Kidney tubule cell (primary cell): ENCODE measurements around the gene SLC27A6.
A peak's percentile ranks its signal among the peaks of the same experiment; 100 is the strongest.
"Not testable (repeated sequence)": the region's sequence is repeated elsewhere in the genome, so short reads cannot be mapped to it uniquely, and the experiment has no call there.

ENCODE experiments used
- DNase-seq: peaks from one replicate; pipeline ENCODE4 v3.0.0-alpha.2; 2018; ENCODE audit warnings: low spot score

Gene SLC27A6, protein sequence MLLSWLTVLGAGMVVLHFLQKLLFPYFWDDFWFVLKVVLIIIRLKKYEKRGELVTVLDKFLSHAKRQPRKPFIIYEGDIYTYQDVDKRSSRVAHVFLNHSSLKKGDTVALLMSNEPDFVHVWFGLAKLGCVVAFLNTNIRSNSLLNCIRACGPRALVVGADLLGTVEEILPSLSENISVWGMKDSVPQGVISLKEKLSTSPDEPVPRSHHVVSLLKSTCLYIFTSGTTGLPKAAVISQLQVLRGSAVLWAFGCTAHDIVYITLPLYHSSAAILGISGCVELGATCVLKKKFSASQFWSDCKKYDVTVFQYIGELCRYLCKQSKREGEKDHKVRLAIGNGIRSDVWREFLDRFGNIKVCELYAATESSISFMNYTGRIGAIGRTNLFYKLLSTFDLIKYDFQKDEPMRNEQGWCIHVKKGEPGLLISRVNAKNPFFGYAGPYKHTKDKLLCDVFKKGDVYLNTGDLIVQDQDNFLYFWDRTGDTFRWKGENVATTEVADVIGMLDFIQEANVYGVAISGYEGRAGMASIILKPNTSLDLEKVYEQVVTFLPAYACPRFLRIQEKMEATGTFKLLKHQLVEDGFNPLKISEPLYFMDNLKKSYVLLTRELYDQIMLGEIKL

DNA sequence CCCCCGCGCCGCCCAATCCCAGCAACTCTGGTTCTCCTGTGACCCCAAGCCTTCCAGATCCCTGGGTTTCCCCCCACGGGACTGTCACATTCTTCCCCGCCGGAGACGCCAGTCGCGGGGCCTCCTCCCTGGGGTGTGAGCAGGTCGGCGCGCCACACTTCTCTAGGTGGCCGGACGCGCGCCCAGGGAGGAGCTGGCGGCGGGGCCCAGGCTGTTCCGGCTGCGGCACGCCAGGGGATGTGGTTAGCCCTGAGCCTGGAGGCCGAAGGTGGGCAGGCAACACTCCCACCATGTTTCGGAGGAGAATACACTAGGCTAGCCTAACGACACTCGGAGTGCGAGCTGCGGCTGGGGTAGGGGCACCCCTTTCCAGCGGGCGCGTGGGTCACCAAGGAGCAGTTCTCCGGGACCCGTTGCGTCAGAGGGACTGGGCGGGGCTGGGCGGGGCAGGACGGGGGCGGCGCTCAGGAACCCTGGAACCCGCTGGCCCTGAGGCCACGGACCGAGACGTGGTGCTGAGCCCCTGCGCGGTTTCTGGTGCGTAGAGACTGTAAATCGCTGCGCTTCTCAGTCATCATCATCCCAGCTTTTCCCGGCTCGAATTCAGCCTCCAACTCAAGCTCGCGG lies at the start of gene SLC27A6:
Gene SLC27A6 (plus strand): TSS at position 478 of the 627 bp plus-strand sequence. CDS start 650 bp downstream, outside the sequence.
- peak; percentile 8 for DNase-seq

DNA sequence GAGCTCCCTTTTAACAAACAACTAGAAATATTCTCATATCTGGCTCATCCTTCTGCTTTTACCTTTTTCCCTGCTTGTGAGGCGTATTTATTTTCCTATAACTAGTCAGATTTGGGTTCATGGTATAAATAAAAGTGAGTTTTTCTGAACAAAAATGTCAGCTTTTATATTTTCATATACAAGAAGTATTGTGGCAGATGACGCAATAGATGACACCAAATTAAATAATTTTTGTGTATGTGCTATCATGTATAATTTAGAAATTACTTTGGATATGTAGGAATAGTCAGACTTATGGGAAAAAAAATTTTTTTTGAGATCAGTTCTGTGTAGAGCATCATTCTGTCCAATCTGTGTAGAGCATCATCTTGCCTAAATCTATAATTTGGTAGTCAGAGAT lies 45.7 kb upstream of the SLC27A6 start:
- DNase-seq = no peak

DNA sequence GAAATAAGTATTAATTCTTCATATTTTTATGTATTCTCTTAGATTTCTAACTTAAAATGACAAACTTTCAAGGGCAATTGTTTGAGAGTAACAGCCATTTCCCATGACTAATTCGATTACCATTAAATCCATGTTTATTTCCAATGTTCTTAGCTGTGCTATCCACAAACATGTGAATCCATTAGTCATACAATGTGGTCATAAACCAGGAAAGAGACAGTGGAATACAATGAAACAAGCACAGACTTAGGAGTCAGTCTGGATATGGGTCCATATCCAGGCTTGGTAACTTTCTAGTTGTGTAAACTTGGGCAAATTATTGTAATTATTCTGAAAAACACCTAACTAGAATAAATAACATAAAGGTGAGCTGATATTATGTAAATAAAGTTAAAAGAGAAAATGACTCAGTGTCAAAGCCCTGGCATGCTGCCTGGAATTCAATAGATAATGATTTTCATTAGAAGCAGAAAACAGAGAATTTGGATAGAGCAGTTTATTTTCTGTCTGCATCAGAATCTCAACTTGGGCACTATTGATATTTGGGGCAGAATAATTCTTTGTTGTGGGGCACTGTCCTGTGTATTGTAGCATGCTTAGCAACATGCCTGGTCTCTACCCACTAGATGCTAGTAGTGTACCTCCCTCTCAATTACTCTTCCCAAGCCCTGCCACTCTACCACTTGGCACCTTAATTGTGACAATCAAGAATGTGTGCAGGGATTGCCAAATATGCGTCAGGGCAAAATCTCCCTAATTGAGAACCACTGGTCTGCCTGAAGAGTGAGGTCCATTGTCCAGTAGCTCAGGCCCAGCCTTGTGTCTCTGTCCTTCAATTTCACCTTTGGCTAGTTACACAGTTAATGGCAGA lies 44.7 kb upstream of the SLC27A6 start:
- DNase-seq = peak; percentile 72

DNA sequence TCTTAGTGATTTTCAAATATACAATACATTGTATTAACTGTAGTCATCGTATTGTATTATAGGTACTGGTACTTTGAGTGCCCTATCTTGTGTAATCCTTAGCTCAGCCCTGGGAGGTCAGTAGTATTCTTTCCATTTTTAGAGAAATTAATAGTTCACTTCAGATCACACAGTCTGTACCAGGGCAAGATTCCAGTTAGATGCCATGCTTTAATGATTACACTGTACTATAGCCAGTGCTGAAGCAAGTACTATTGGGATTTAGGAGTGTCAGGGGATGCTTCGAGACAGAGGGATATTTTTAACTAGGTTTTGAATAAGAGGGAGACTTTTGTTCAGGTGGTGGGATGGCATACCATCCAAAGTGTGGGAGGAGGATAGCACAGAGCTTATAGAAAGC lies 41.0 kb upstream of the SLC27A6 start:
- no peak for DNase-seq

GRCh38 chr5:128925973-128926372 lies 39.3 kb upstream of the SLC27A6 start:
- DNase-seq = no peak

GRCh38 chr5:128927644-128928043 lies 37.6 kb upstream of the SLC27A6 start:
- DNase-seq = no peak

GRCh38 chr5:128932232-128932631 lies 33.1 kb upstream of the SLC27A6 start:
- not testable (repeated sequence) for DNase-seq

GRCh38 chr5:128943100-128943499 lies 22.2 kb upstream of the SLC27A6 start:
- not testable (repeated sequence) for DNase-seq

GRCh38 chr5:128949847-128950546 lies 15.3 kb upstream of the SLC27A6 start:
- no peak for DNase-seq

DNA sequence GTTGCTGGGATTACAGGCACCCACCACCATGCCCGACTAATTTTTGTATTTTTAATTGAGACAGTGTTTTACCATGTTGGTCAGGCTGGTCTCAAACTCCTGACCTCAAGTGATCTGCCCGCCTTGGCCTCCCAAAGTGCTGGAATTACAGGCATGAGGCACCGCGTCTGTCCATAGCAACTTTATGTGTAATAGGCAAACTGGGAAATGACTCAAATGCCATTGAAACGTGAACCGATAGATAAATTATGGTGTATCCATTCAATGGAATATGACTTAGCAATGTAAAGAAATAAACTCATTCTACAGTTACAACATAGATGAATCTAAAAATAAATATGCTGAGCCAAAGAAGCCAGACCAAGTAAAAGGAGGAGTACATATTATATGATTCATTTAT lies 14.0 kb upstream of the SLC27A6 start:
- not testable (repeated sequence) for DNase-seq

DNA sequence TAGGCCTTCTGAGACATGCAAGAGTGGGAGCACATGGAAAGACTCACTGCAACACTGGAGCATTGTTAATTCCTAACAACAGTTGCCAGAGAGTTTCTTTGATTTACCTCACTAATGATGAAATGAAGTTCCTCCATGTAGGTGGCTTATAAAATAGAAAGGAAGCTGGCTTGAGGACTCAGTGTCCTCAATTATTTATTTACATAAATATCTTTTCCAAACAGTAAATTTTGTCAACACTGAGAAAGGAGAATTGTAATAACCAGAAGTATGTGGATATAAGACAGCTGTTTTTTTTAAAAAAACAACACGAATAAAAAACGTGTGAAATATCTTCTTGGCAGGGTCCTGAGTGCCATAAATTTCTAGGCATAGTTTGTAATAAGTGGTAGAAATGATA lies 9.1 kb upstream of the SLC27A6 start:
- DNase-seq = no peak

- no peak for DNase-seq
Observed at GRCh38 chr5:128962211-128962610, 3.1 kb upstream of the SLC27A6 start.

- no peak for DNase-seq
Observed at GRCh38 chr5:128965638-128966302, 482 bp downstream of the SLC27A6 start.

- DNase-seq = no peak
Observed at GRCh38 chr5:128966375-128966774, 1.1 kb downstream of the SLC27A6 start.

DNA sequence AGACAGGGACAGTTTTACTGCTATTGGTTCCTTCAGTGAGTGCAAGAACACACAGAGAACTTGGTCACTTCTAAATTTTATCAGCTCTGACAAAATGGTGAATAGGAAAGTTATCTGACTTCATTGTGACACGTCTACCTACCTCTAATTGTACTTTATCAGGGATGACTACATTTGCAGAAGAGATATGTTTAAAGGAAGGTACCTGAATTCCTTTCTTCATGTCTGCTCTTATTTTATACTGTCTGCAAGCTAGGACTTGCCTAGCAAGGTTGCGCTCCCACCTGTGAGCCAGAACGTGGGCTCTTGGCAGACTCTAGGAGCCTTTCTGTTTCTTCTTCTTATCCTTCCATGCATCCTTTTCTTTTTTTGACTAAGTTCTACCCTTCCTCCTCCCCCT lies 1.6 kb downstream of the SLC27A6 start:
- DNase-seq = no peak

DNA sequence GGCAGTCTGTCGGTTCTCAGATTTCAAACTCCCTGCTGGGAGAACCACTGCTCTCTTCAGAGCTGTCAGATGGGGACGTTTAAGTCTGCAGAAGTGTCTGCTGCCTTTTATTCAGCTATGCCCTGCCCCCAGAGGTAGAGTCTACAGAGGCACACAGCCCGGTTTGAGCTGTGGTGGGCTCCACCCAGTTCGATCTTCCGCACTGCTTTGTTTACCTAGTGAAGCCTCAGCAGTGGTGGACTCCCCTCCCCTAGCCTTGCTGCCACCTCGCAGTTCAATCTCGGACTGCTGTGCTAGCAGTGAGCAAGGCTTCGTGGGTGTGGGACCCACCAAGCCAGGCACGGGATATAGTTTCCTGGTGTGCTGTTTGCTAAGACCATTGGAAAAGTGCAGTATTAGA lies 8.0 kb downstream of the SLC27A6 start:
- no peak for DNase-seq

DNA sequence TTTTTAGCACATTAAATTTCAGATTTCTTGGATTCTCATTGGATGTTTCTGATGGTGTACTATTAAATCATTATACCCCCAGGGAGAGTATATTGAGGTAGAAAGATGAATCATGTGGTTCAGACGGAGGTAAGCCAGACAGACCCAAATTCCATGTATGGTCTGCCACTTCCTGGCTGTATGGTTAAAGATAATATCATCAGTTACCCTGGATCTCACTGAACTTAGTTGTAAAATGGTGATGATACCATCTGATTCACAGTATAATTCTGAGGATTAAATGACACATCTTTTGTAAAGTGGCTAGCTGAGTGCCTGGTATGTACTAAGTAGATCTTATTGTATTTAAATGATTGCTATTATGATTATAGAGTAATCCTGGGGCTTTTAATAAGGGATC lies 9.3 kb downstream of the SLC27A6 start:
- no peak for DNase-seq

- no peak for DNase-seq
Observed at GRCh38 chr5:128979761-128980160, 14.5 kb downstream of the SLC27A6 start.

GRCh38 chr5:128980917-128981316 lies 15.6 kb downstream of the SLC27A6 start:
- DNase-seq = no peak

GRCh38 chr5:128984480-128984879 lies 19.2 kb downstream of the SLC27A6 start:
- DNase-seq = no peak

DNA sequence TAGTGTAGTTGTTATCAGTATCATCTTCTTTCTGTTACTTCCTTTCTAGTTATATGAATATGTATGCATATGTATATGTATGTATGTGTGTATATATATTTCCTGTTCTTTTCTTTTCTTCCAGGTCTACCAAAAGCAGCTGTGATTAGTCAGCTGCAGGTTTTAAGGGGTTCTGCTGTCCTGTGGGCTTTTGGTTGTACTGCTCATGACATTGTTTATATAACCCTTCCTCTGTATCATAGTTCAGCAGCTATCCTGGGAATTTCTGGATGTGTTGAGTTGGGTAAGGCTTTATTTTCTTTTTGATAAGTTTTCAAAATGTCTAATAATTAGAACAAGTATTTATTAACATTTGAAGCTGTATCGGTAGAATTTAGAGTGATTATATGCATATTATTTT lies 23.2 kb downstream of the SLC27A6 start:
- no peak for DNase-seq
